ENCODE data around the gene SKIC8. TPM values are rescaled to one million over a fixed set of nuclear protein-coding genes. Genes with fewer than 3 reads are reported as not detected.
A peak's percentile ranks its signal among the peaks of the same experiment; 100 is the strongest.

The SKIC8 gene
- total RNA-seq, 1 experiment from 2014 or later: 103 TPM

DNA sequence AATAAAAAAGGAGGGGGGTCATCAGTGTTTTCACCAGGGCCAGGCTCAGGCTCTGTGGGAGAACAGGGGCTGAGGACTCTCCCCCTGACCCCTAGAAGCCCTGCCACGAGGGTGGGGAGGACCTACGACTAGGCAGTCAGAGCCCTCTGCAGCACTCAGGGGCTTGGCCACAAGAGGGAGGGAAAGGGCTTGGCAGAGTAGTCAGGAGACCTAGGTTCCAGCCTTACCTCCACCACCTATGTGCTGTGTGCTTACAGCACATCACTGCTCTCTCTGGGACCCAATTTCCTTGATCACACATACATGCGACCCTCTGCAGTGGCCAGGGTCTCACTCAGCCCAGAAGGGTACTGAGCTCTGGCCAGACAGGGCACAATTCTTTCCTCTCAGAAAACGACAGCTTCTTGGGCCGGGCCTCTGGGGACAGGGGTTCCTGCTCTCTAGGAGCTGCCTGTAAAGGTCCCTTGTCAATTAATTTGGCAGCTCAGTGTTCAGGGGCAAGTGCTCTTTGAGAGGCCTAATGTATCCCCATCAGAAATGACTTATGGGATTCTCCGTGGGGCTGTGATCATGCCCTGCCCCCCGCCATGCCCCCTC, 16.4 kb upstream of the SKIC8 start:
- H3K9me3 ChIP-seq (replicated peaks): no peaks in the 10 kb centered on the region
- no peak for DNase-seq (ENCODE audit: low read depth in 1 of 2, low spot score in 2 of 2)
- H3K4me1 ChIP-seq (replicated peaks): no peaks in the 10 kb centered on the region
- no peak overlapping the region for H3K4me3 ChIP-seq
- H3K27ac ChIP-seq: no peak overlapping the region
- no peaks in the 10 kb centered on the region for H3K36me3 ChIP-seq
- no peaks in the 10 kb centered on the region for H3K27me3 ChIP-seq (replicated peaks)

GRCh38 chr15:78314181-78314581, 14.8 kb upstream of the SKIC8 start:
- Histone ChIP-seq H3K4me3 (no peak overlapping the region), H3K4me1 (replicated peaks) (no peaks in the 10 kb centered on the region), H3K27ac (no peak overlapping the region), H3K9me3 (replicated peaks) (no peaks in the 10 kb centered on the region), H3K27me3 (replicated peaks) (no peaks in the 10 kb centered on the region), H3K36me3 (no peaks in the 10 kb centered on the region)
- DNase-seq (ENCODE audit: low read depth in 1 of 2, low spot score in 2 of 2): no peak

- H3K4me3 ChIP-seq: no peak overlapping the region
- H3K4me1 ChIP-seq (replicated peaks): no peaks in the 10 kb centered on the region
- H3K27me3 ChIP-seq (replicated peaks): no peaks in the 10 kb centered on the region
- no peak overlapping the region for H3K27ac ChIP-seq
- no peaks in the 10 kb centered on the region for H3K9me3 ChIP-seq (replicated peaks)
- no peaks in the 10 kb centered on the region for H3K36me3 ChIP-seq
- DNase-seq (ENCODE audit: low read depth in 1 of 2, low spot score in 2 of 2): no peak
These were observed 14.0 kb upstream of the SKIC8 start for GRCh38 chr15:78313383-78313782.

GRCh38 chr15:78312957-78313356, 13.5 kb upstream of the SKIC8 start:
- no peaks in the 10 kb centered on the region for H3K36me3 ChIP-seq
- no peak for DNase-seq (ENCODE audit: low read depth in 1 of 2, low spot score in 2 of 2)
- no peak overlapping the region for H3K4me3 ChIP-seq
- H3K27ac ChIP-seq: no peak overlapping the region
- H3K9me3 ChIP-seq (replicated peaks): no peaks in the 10 kb centered on the region
- H3K4me1 ChIP-seq (replicated peaks): no peaks in the 10 kb centered on the region
- H3K27me3 ChIP-seq (replicated peaks): no peaks in the 10 kb centered on the region

DNA sequence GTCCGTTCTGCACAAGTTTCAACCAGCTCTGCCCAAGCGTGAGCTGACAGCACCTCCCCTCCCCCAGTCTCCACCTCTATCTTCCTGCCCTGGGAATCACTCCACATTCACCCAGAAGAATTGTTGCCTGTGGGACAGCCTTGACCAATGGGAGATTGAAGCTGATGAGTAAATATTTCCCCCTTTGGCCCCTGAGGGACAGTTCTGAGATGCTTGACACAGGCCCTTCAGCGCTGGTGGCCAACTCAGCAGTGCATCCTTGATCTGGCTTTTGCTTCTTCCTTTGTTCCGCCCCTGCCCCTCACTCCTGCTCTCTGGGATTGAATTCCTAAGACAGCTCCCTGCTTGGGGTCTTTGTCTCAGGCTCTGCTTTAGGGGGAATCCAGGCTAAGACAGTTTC, 13.1 kb upstream of the SKIC8 start:
- Histone ChIP-seq H3K9me3 (replicated peaks) (no peaks in the 10 kb centered on the region), H3K27ac (no peak overlapping the region), H3K4me1 (replicated peaks) (no peaks in the 10 kb centered on the region), H3K4me3 (no peak overlapping the region), H3K36me3 (no peaks in the 10 kb centered on the region), H3K27me3 (replicated peaks) (no peaks in the 10 kb centered on the region)
- no peak for DNase-seq (ENCODE audit: low read depth in 1 of 2, low spot score in 2 of 2)

GRCh38 chr15:78311292-78311691, 11.9 kb upstream of the SKIC8 start:
- no peaks in the 10 kb centered on the region for H3K36me3 ChIP-seq
- DNase-seq (ENCODE audit: low read depth in 1 of 2, low spot score in 2 of 2): no peak
- H3K27ac ChIP-seq: no peak overlapping the region

GRCh38 chr15:78308422-78309032, 9.1 kb upstream of the SKIC8 start:
- Histone ChIP-seq H3K4me3 (no peak overlapping the region), H3K27ac (no peak overlapping the region), H3K9me3 (replicated peaks) (no peaks in the 10 kb centered on the region), H3K36me3 (no peaks in the 10 kb centered on the region), H3K27me3 (replicated peaks) (no peaks in the 10 kb centered on the region), H3K4me1 (replicated peaks) (peaks cover 17% of the 10 kb centered on the region)
- peak; percentile 50 to 79 for DNase-seq (ENCODE audit: low read depth in 1 of 2, low spot score in 2 of 2)

More at GRCh38 chr15:78311292-78311691, 11.9 kb upstream of the SKIC8 start:
- Histone ChIP-seq H3K9me3 (replicated peaks) (no peaks in the 10 kb centered on the region), H3K4me3 (no peak overlapping the region), H3K27me3 (replicated peaks) (no peaks in the 10 kb centered on the region), H3K4me1 (replicated peaks) (peaks cover 8% of the 10 kb centered on the region)

GRCh38 chr15:78307976-78308375, 8.6 kb upstream of the SKIC8 start:
- DNase-seq (ENCODE audit: low read depth in 1 of 2, low spot score in 2 of 2): no peak
- Histone ChIP-seq H3K9me3 (replicated peaks) (no peaks in the 10 kb centered on the region), H3K4me1 (replicated peaks) (peaks cover 19% of the 10 kb centered on the region), H3K4me3 (no peak overlapping the region), H3K27me3 (replicated peaks) (no peaks in the 10 kb centered on the region), H3K27ac (no peak overlapping the region), H3K36me3 (no peaks in the 10 kb centered on the region)

GRCh38 chr15:78306176-78306774, 6.9 kb upstream of the SKIC8 start:
- Histone ChIP-seq H3K4me1 (replicated peaks) (peaks cover 30% of the 10 kb centered on the region), H3K9me3 (replicated peaks) (no peaks in the 10 kb centered on the region), H3K4me3 (no peak overlapping the region), H3K27ac (peak overlapping the region; percentile 55), H3K27me3 (replicated peaks) (no peaks in the 10 kb centered on the region), H3K36me3 (no peaks in the 10 kb centered on the region)
- peak; percentile 70 to 73 for DNase-seq (ENCODE audit: low read depth in 1 of 2, low spot score in 2 of 2)

DNA sequence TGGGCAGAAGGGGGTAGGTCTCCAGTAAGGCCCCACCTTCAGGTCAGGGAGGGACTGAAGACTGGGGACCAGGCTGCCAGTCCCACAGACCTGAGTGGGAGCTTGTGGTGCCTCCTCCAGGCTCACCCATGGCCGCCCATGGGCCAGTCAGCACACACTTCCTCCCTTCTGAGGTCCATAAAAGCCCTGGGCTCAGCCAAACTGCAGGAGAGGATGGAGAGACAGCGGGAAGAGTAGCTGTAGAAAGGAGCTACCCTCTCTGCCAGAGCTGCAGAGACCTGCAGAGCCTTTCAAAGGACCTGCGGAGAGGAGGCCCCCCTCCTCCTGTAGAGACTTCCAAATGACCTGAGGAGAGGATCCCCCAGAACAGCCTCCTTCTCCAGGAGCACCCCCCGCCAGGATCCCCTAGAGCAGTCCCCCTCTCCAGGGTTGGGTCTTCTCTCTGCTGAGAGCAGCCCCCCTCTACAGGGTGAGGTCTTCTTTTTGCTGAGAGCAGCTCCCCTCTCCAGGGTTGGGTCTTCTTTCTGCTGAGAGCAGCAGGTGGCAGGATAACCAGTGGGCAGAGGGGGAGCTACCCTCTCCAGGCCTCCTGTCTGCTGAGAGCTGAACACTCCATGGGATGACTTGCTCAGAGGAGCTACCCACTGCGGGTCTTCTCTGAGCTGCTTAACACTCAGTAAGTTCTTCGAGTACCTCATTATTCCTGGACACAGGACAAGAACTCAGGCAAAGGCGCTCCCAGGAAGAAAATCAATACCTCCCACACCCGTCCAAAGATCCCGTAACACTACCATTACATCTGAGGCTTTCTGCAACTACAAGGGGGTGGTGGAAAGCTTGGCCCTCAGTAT, 5.0 kb upstream of the SKIC8 start:
- Histone ChIP-seq H3K9me3 (replicated peaks) (no peaks in the 10 kb centered on the region), H3K4me3 (no peak overlapping the region), H3K27me3 (replicated peaks) (no peaks in the 10 kb centered on the region), H3K4me1 (replicated peaks) (peaks cover 30% of the 10 kb centered on the region), H3K36me3 (no peaks in the 10 kb centered on the region), H3K27ac (no peak overlapping the region)
- no peak for DNase-seq (ENCODE audit: low read depth in 1 of 2, low spot score in 2 of 2)

DNA sequence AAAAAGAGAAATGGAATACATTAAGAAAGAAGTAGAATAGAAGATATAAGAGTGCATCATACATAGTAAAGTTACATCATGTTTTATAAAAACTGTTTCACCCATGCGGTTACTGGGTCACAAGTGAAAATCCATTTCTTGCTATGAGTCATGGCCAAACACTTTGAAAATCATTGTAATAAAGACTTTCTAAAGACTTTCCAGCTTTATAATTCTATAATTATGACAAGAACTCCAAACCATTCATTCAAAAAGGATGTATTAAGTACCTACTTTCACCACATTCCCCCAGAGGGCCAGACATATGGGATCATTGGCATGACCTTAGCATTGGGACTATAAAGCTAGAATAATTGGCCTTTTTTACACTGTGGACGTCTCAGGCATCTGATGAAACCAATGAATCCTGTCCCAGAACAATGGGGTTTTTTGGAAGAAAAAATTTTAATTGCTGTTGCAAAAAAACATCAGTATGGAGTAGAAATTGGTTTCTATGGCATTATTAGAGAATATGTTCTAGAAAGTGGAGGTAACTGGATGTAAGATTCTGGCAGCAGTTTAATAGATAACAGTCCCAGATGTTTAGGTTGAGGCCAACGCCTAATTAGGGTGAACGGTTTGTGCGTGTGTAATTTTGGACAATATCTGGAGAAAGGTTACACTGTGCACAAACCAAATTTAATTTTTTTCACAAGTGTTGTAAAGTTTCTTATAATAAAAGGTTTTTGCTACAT, 3.3 kb upstream of the SKIC8 start:
- Histone ChIP-seq H3K4me3 (no peak overlapping the region), H3K27ac (peak overlapping the region; percentile 29; the same call in 1 of the 2 replicates), H3K9me3 (replicated peaks) (no peaks in the 10 kb centered on the region), H3K27me3 (replicated peaks) (no peaks in the 10 kb centered on the region), H3K4me1 (replicated peaks) (peaks cover 37% of the 10 kb centered on the region), H3K36me3 (peaks cover 3% of the 10 kb centered on the region; the same call in 1 of the 2 replicates)
- DNase-seq (ENCODE audit: low read depth in 1 of 2, low spot score in 2 of 2): peak in 1 of 2 experiments; percentile 38

DNA sequence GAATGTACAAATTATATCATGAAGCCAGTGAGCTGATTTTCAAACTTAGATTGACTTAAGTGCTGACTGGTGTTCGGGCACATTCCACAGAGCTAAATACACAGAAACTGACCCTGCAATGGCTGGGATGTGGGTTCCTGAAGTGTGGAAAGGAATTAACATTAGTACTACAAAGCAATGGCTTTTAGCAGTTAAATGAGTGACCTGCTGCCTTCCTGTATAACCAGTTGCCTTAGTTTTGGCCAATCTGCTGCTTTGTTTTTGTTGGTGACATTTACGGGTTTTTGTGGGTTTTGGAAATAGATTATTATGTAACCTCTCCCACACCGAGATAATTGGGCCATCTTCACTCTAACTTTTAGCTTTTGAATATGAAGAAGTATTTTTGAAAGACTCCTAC, 2.4 kb upstream of the SKIC8 start:
- no peaks in the 10 kb centered on the region for H3K9me3 ChIP-seq (replicated peaks)
- H3K27ac ChIP-seq: no peak overlapping the region
- H3K4me3 ChIP-seq: no peak overlapping the region
- H3K36me3 ChIP-seq: peaks cover 3% of the 10 kb centered on the region; the same call in 1 of the 2 replicates
- peaks cover 34% of the 10 kb centered on the region for H3K4me1 ChIP-seq (replicated peaks)
- no peak for DNase-seq (ENCODE audit: low read depth in 1 of 2, low spot score in 2 of 2)
- H3K27me3 ChIP-seq (replicated peaks): no peaks in the 10 kb centered on the region

GRCh38 chr15:78301326-78301725, 1.9 kb upstream of the SKIC8 start:
- Histone ChIP-seq H3K9me3 (replicated peaks) (no peaks in the 10 kb centered on the region), H3K27me3 (replicated peaks) (no peaks in the 10 kb centered on the region), H3K4me3 (no peak overlapping the region), H3K27ac (no peak overlapping the region), H3K36me3 (peaks cover 3% of the 10 kb centered on the region; the same call in 1 of the 2 replicates), H3K4me1 (replicated peaks) (peaks cover 29% of the 10 kb centered on the region)
- no peak for DNase-seq (ENCODE audit: low read depth in 1 of 2, low spot score in 2 of 2)
